Measurements from ENCODE around the gene BEX5.

The BEX5 gene

GRCh38 chrX:102115748-102116147 lies 40.0 kb downstream of the BEX5 start:
- H3K36me3 ChIP-seq, result no peaks in the 10 kb centered on the region
- peaks cover 13% of the 10 kb centered on the region for H3K9me3 ChIP-seq
- H3K27ac ChIP-seq, result no peak overlapping the region
- H3K4me3 ChIP-seq, result no peak overlapping the region
- no peak overlapping the region for H3K9ac ChIP-seq
- H3K4me1 ChIP-seq, result no peaks in the 10 kb centered on the region
- no peaks in the 10 kb centered on the region for H3K27me3 ChIP-seq
- H4K20me1 ChIP-seq, result no peaks in the 10 kb centered on the region
- H3K4me2 ChIP-seq, result no peak overlapping the region
- TF ChIP-seq Cebpa-rat (IDR thresholded peaks at IDR 0.05), result no peak

- Histone ChIP-seq H3K4me1 (no peaks in the 10 kb centered on the region), H3K9ac (no peak overlapping the region), H3K4me3 (no peak overlapping the region), H3K27me3 (no peaks in the 10 kb centered on the region), H3K4me2 (no peak overlapping the region), H4K20me1 (no peaks in the 10 kb centered on the region), H3K36me3 (no peaks in the 10 kb centered on the region), H3K9me3 (peaks cover 13% of the 10 kb centered on the region), H3K27ac (no peak overlapping the region)
- no peak for TF ChIP-seq Cebpa-rat (IDR thresholded peaks at IDR 0.05)
Measured at GRCh38 chrX:102113367-102113766, 42.4 kb downstream of the BEX5 start.
